ENCODE data around the gene TPM2. TPM values are rescaled to one million over a fixed set of nuclear protein-coding genes. Genes with fewer than 3 reads are reported as not detected.
"Not testable (repeated sequence)": the region's sequence is repeated elsewhere in the genome, so short reads cannot be mapped to it uniquely, and the experiment has no call there.

TPM2 gene
- total RNA-seq, 5 donors from 2014 or later (not counting 1 experiment from before 2014, with no cell fraction given), result 21.4 to 66.0 (median 57.5) TPM

GRCh38 chr9:35638751-35639150, 51.0 kb downstream of the TPM2 start:
- DNase-seq (peak in 23 of 35 experiments; percentile 16 to 69 (median 39)), ATAC-seq (replicated peaks in 1 of 4) (peak; percentile 60 to 91 (median 82))
- not testable (repeated sequence) for H3K36me3 ChIP-seq (ENCODE audit: control insufficient read depth in 2 of 2, extremely low read depth in 1 of 2, insufficient read depth in 1 of 2, low read length in 1 of 2); H3K27me3 ChIP-seq (replicated peaks in 1 of 2; ENCODE audit: control insufficient read depth in 2 of 2, extremely low read depth in 1 of 2, insufficient read depth in 2 of 2, low read length in 1 of 2); H3K9me3 Mint-ChIP-seq; H3K27me3 Mint-ChIP-seq; H3K36me3 Mint-ChIP-seq; H3K9me3 ChIP-seq
- peak overlapping the region; percentile 82 to 90 for H3K27ac Mint-ChIP-seq
- no CpG with 5 or more reads among the region's 8 CpGs for WGBS (ENCODE audit: insufficient coverage)
- H3K4me3 ChIP-seq (ENCODE audit: control insufficient read depth in 1 of 2, extremely low read depth in 1 of 2, low read length in 1 of 2), result peak overlapping the region in 1 of 2 donors; percentile 6
- ChIA-PET POLR2A (interaction anchor here in 1 of 2 donors (0.7 kb wide), 2 partner anchors 8 to 92 kb away, joined by 3 to 11 read pairs; no protein-coding TSS in a partner anchor), CTCF (interaction anchor here (0.6 to 2.0 kb wide), 10 partner anchors 8 to 992 kb away, joined by 3 to 13 read pairs (median 4); partner anchors contain the start of genes CCDC107 (in 1 of the 2), CD72 (in 1 of the 2) and RMRP (in 1 of the 2))
- H3K27ac ChIP-seq (ENCODE audit: low read length), result peak overlapping the region; percentile 71
- H3K4me1 Mint-ChIP-seq, result peaks cover 59 to 70% (median 64%) of the 10 kb centered on the region in 3 donors
- H3K4me1 ChIP-seq (ENCODE audit: control insufficient read depth in 1 of 2, extremely low read depth in 1 of 2, insufficient read depth in 2 of 2, low read length in 2 of 2), result peaks cover 20 to 37% of the 10 kb centered on the region in 2 experiments
- peak overlapping the region in 2 of 3 donors; percentile 47 to 65 for H3K4me3 Mint-ChIP-seq

DNA sequence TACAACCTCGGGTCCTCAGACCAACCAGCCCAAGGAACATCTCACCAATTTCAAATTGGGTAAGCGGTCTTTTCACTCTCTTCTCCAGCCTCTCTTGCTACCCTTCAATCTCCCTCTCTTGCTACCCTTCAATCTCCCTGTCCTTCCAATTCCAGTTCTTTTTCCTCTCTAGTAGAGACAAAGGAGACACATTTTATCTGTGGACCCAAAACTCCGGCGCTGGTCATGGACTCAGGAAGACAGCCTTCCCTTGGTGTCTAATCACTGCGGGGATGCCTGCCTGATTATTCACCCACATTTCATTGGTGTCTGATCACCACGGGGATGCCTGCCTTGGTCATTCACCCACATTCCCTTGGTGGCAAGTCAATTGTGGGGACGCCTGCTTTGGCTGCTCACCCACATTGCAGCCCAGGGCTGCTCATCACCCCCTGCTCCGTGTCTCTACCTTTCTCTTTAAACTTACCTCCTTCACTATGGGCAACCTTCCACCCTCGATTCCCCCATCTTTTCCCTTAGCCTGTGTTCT, 52.2 kb downstream of the TPM2 start:
- H3K4me3 ChIP-seq (ENCODE audit: control insufficient read depth in 1 of 2, extremely low read depth in 1 of 2, low read length in 1 of 2); H3K36me3 Mint-ChIP-seq; H3K27me3 ChIP-seq (replicated peaks in 1 of 2; ENCODE audit: control insufficient read depth in 2 of 2, extremely low read depth in 1 of 2, insufficient read depth in 2 of 2, low read length in 1 of 2); POLR2A ChIA-PET; H3K36me3 ChIP-seq (ENCODE audit: control insufficient read depth in 2 of 2, extremely low read depth in 1 of 2, insufficient read depth in 1 of 2, low read length in 1 of 2); ATAC-seq (replicated peaks in 1 of 4); DNase-seq; H3K9me3 ChIP-seq; H3K9me3 Mint-ChIP-seq; H3K27me3 Mint-ChIP-seq: not testable (repeated sequence)
- peak overlapping the region; percentile 71 for H3K27ac ChIP-seq (ENCODE audit: low read length)
- WGBS (ENCODE audit: insufficient coverage), result 96% methylated on average over 9 of the region's 9 CpGs
- H3K4me3 Mint-ChIP-seq, result peak overlapping the region in 1 of 3 donors; percentile 65
- CTCF ChIA-PET, result interaction anchor here in 1 of 2 donors (1.1 kb wide), 1 partner anchor 10 kb away, joined by 3 read pairs; no protein-coding TSS in a partner anchor
- peak overlapping the region; percentile 82 to 90 for H3K27ac Mint-ChIP-seq
- peaks cover 20 to 30% of the 10 kb centered on the region in 2 experiments for H3K4me1 ChIP-seq (ENCODE audit: control insufficient read depth in 1 of 2, extremely low read depth in 1 of 2, insufficient read depth in 2 of 2, low read length in 2 of 2)
- H3K4me1 Mint-ChIP-seq, result peaks cover 50 to 69% (median 56%) of the 10 kb centered on the region in 3 donors

- WGBS (ENCODE audit: insufficient coverage), result 100% methylated on average over 2 of the region's 6 CpGs
- ChIA-PET CTCF (interaction anchor here in 1 of 2 donors (1.0 kb wide), 1 partner anchor 25 kb away, joined by 3 read pairs; no protein-coding TSS in a partner anchor), POLR2A (interaction anchor here in 1 of 2 donors (0.6 kb wide), 1 partner anchor 65 kb away, joined by 3 read pairs; no protein-coding TSS in a partner anchor)
- H3K4me3 Mint-ChIP-seq; H3K27me3 ChIP-seq (replicated peaks in 1 of 2; ENCODE audit: control insufficient read depth in 2 of 2, extremely low read depth in 1 of 2, insufficient read depth in 2 of 2, low read length in 1 of 2); H3K9me3 ChIP-seq; H3K36me3 ChIP-seq (ENCODE audit: control insufficient read depth in 2 of 2, extremely low read depth in 1 of 2, insufficient read depth in 1 of 2, low read length in 1 of 2); ATAC-seq (replicated peaks in 1 of 4); H3K36me3 Mint-ChIP-seq; H3K27me3 Mint-ChIP-seq; H3K9me3 Mint-ChIP-seq; DNase-seq; H3K4me3 ChIP-seq (ENCODE audit: control insufficient read depth in 1 of 2, extremely low read depth in 1 of 2, low read length in 1 of 2): not testable (repeated sequence)
- H3K4me1 ChIP-seq (ENCODE audit: control insufficient read depth in 1 of 2, extremely low read depth in 1 of 2, insufficient read depth in 2 of 2, low read length in 2 of 2), result peaks cover 20 to 30% of the 10 kb centered on the region in 2 experiments
- peak overlapping the region; percentile 41 to 82 for H3K27ac Mint-ChIP-seq
- peaks cover 50 to 69% (median 56%) of the 10 kb centered on the region in 3 donors for H3K4me1 Mint-ChIP-seq
- peak overlapping the region; percentile 57 for H3K27ac ChIP-seq (ENCODE audit: low read length)
Observed at GRCh38 chr9:35636877-35637246, 52.9 kb downstream of the TPM2 start.

- Histone ChIP-seq H3K27ac (ENCODE audit: low read length) (peak overlapping the region; percentile 57), H3K4me1 (ENCODE audit: control insufficient read depth in 1 of 2, extremely low read depth in 1 of 2, insufficient read depth in 2 of 2, low read length in 2 of 2) (peaks cover 20 to 30% of the 10 kb centered on the region in 2 experiments), H3K9me3 (no peaks in the 10 kb centered on the region), H3K4me3 (ENCODE audit: control insufficient read depth in 1 of 2, extremely low read depth in 1 of 2, low read length in 1 of 2) (no peak overlapping the region), H3K27me3 (replicated peaks in 1 of 2; ENCODE audit: control insufficient read depth in 2 of 2, extremely low read depth in 1 of 2, insufficient read depth in 2 of 2, low read length in 1 of 2) (no peaks in the 10 kb centered on the region), H3K36me3 (ENCODE audit: control insufficient read depth in 2 of 2, extremely low read depth in 1 of 2, insufficient read depth in 1 of 2, low read length in 1 of 2) (no peaks in the 10 kb centered on the region)
- no peaks in the 10 kb centered on the region for H3K9me3 Mint-ChIP-seq
- no peak overlapping the region for H3K4me3 Mint-ChIP-seq
- DNase-seq, result no peak
- peaks cover 9% of the 10 kb centered on the region for H3K36me3 Mint-ChIP-seq
- 100% methylated on average over 1 of the region's 9 CpGs for WGBS (ENCODE audit: insufficient coverage)
- ChIA-PET POLR2A (interaction anchor here in 1 of 2 donors (0.6 kb wide), 1 partner anchor 65 kb away, joined by 3 read pairs; no protein-coding TSS in a partner anchor), CTCF (interaction anchor here in 1 of 2 donors (1.0 kb wide), 1 partner anchor 25 kb away, joined by 3 read pairs; no protein-coding TSS in a partner anchor)
- ATAC-seq (replicated peaks in 1 of 4), result no peak
- H3K27ac Mint-ChIP-seq, result peak overlapping the region; percentile 41 to 82
- no peaks in the 10 kb centered on the region for H3K27me3 Mint-ChIP-seq
- peaks cover 47 to 65% (median 52%) of the 10 kb centered on the region in 3 donors for H3K4me1 Mint-ChIP-seq
Observed at GRCh38 chr9:35636135-35636876, 53.4 kb downstream of the TPM2 start.

DNA sequence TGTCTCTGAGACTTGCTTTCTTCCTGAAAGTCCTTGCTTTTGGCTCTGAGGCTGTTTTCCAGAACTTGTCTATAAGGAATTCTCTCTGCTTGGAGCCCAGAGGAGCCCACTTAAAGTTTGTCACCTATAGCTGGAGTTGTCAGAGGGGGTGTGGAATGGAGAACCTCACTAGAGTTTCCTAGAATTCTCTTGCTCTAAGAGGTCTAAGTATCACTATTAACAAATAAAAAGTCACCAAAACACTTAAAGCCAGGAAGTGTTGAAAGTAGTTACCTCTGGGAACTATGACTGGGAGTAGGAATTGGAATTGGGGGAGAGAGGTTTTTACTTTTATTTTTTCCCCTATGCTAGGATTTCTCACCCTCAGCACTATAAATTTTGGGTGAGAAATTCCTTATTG, 54.0 kb downstream of the TPM2 start:
- DNase-seq, result no peak
- ATAC-seq (replicated peaks in 1 of 4), result no peak
- peak overlapping the region; percentile 57 for H3K27ac ChIP-seq (ENCODE audit: low read length)
- H3K4me3 ChIP-seq (ENCODE audit: control insufficient read depth in 1 of 2, extremely low read depth in 1 of 2, low read length in 1 of 2), result no peak overlapping the region
- no peaks in the 10 kb centered on the region for H3K9me3 ChIP-seq
- H3K27me3 Mint-ChIP-seq, result no peaks in the 10 kb centered on the region
- H3K4me3 Mint-ChIP-seq, result no peak overlapping the region
- peaks cover 20 to 30% of the 10 kb centered on the region in 2 experiments for H3K4me1 ChIP-seq (ENCODE audit: control insufficient read depth in 1 of 2, extremely low read depth in 1 of 2, insufficient read depth in 2 of 2, low read length in 2 of 2)
- H3K9me3 Mint-ChIP-seq, result no peaks in the 10 kb centered on the region
- H3K36me3 Mint-ChIP-seq, result peaks cover 5% of the 10 kb centered on the region
- no peaks in the 10 kb centered on the region for H3K27me3 ChIP-seq (replicated peaks in 1 of 2; ENCODE audit: control insufficient read depth in 2 of 2, extremely low read depth in 1 of 2, insufficient read depth in 2 of 2, low read length in 1 of 2)
- ChIA-PET POLR2A (no interaction called here), CTCF (interaction anchor here in 1 of 2 donors (1.0 kb wide), 1 partner anchor 24 kb away, joined by 3 read pairs; no protein-coding TSS in a partner anchor)
- peak overlapping the region; percentile 27 to 48 for H3K27ac Mint-ChIP-seq
- H3K4me1 Mint-ChIP-seq, result peaks cover 42 to 59% (median 49%) of the 10 kb centered on the region in 3 donors
- no peaks in the 10 kb centered on the region for H3K36me3 ChIP-seq (ENCODE audit: control insufficient read depth in 2 of 2, extremely low read depth in 1 of 2, insufficient read depth in 1 of 2, low read length in 1 of 2)
